HUES48 (cell line): Measurements from ENCODE around the gene ZCWPW1.

Experiments used
- H3K27ac ChIP-seq: one replicate; pipeline ENCODE4 v1.7.0; 2013; ENCODE audit warnings: low read depth, low read length, inconsistent platforms
- H3K27me3 ChIP-seq: 2 replicates; pipeline ENCODE4 v1.6.1; 2013; ENCODE audit warnings: mild to moderate bottlenecking, low read length; ENCODE audit not compliant: control insufficient read depth, insufficient read depth
- H3K36me3 ChIP-seq: 2 replicates; pipeline ENCODE4 v1.6.1; 2013; ENCODE audit warnings: low read length; ENCODE audit not compliant: control insufficient read depth, insufficient read depth
- H3K4me1 ChIP-seq: 2 replicates; pipeline ENCODE4 v1.6.1; 2013; ENCODE audit warnings: mild to moderate bottlenecking, low read length; ENCODE audit not compliant: control insufficient read depth, insufficient read depth
- H3K4me3 ChIP-seq: 2 replicates; pipeline ENCODE4 v1.5.1; 2013; ENCODE audit warnings: mild to moderate bottlenecking, low read depth, low read length
- H3K9ac ChIP-seq: 2 replicates; pipeline ENCODE4 v1.6.1; 2013; ENCODE audit warnings: mild to moderate bottlenecking, low read depth, low read length, moderate library complexity
- H3K9me3 ChIP-seq: 2 replicates; pipeline ENCODE4 v1.6.1; 2013; ENCODE audit warnings: low read length; ENCODE audit not compliant: control insufficient read depth, insufficient read depth

Gene ZCWPW1, protein sequence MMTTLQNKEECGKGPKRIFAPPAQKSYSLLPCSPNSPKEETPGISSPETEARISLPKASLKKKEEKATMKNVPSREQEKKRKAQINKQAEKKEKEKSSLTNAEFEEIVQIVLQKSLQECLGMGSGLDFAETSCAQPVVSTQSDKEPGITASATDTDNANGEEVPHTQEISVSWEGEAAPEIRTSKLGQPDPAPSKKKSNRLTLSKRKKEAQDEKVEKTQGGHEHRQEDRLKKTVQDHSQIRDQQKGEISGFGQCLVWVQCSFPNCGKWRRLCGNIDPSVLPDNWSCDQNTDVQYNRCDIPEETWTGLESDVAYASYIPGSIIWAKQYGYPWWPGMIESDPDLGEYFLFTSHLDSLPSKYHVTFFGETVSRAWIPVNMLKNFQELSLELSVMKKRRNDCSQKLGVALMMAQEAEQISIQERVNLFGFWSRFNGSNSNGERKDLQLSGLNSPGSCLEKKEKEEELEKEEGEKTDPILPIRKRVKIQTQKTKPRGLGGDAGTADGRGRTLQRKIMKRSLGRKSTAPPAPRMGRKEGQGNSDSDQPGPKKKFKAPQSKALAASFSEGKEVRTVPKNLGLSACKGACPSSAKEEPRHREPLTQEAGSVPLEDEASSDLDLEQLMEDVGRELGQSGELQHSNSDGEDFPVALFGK

DNA sequence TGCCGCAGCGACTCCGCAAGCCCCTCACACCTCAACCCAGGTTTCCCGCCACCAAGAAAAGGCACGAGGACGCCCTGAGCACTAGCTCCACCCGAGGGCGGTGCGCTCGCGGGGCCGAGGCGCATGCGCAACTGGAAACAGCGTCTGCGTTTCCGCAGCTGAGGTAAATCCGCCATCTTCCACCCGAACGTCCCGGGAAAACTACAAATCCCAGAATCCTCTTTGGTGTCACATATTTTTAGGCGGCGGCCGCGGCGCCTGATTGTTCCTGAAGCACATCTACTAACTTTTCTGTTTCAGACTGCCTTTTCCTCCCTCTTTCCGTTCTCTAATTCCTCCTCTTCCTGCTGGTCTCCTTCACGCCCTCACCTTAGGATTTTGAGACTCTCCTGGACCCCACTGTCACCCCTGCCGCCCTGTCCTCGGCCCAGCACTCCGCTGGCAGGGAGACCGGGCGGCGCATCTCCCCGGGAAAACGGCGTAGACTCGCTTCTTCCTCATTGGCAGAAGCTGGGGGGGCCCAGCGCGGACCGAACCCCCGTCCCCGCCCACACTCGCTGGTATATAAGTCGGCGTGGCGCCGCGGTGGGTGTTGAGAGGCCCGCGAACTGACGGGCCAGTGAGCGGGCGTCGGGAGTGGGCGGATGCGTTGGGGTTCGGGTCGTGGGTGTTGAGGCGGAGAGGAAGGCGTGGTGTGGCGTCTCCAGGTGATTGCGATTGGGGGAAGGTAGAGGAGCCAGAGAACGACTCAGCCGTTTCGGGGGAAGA, at the start of gene ZCWPW1:
ZCWPW1 (minus strand) TSS at position 505 of the 768 bp plus-strand sequence. CDS start 8,054 bp downstream, outside the sequence.
- H3K4me3 ChIP-seq = peak within 1 kb of the TSS; percentile 83
- peaks cover 7% of the 10 kb centered on the region for H3K27me3 ChIP-seq
- H3K9ac ChIP-seq = peak within 1 kb of the TSS; percentile 90
- H3K9me3 ChIP-seq = no peaks in the 10 kb centered on the region
- peaks cover 14% of the 10 kb centered on the region for H3K4me1 ChIP-seq
- H3K36me3 ChIP-seq = peaks cover 27% of the 10 kb centered on the region
- peak within 1 kb of the TSS; percentile 100 for H3K27ac ChIP-seq

DNA sequence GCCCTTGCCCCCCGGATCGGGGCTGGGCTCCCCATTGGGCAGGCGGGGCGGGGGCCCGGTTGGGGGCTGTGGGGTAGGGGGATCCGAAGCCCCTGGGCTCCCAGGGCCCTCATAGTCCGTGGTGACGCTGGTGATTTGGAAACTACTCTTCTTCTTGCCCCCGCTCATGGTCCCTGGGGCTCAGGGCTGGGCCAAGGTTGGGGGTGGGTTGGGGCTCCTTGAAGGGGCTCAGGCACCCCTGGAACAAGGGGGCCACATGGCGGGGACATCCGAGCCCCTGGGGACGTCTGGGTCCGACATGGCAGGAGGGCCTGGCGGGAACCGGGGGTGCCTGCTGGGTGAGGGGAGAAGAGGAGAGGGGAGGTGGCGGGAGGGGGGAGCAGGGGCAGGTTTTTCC, 49.4 kb upstream of the ZCWPW1 start:
- Histone ChIP-seq H3K9ac (no peak overlapping the region), H3K4me1 (peaks cover 7% of the 10 kb centered on the region; the same call in 1 of the 2 replicates), H3K27ac (no peak overlapping the region)

DNA sequence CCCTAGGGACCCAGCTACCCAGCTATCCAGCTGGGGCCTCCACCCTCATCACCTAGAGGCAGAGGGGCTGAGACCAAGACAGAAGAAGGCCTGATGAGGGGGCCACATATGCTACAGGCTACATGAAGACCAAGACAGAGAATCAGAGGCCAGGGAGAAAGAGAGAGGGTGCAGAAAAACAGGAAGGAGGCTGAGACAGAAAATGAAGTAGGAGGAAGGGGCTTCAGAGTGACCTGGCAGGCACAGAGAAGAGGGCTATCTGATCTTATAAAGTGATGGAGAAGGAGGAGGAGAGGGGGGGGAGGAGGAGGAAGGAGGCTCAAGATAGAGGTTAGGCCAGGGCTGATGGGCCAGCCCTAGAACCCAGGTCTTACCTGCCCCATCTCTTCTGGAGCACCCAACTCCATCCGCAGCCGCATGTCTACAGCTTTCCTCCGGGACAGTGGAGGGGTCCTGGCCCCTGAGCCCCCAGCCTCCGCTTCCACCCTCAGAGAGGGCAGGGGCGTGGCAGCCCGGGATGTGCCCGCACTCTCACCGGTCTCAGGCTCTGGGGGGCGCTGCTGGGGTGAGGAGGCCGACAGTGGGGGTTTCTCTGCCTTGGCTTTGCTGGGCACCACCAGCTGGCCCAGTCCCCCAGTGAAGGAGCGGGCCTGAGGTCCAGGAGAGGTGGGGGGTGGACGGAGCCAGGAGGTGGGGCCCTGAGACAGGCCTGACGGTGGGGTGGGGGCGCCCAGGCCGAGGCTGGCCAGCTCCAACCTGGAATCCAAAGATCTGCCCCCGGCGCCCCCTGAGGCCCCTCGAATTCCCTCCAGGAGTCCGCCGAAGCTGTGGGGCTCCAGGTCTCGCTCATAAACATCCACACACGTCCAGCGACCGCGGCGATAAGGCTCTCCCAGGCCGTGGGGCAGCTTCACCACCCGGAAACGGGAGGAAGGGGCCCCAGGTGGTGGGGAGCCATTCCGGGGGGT, 48.7 kb upstream of the ZCWPW1 start:
- Histone ChIP-seq H3K27me3 (no peaks in the 10 kb centered on the region), H3K36me3 (peaks cover 7% of the 10 kb centered on the region; the same call in 1 of the 2 replicates), H3K4me3 (no peak overlapping the region; the same call in 1 of the 2 replicates), H3K27ac (no peak overlapping the region), H3K9me3 (no peaks in the 10 kb centered on the region), H3K4me1 (peaks cover 7% of the 10 kb centered on the region; the same call in 1 of the 2 replicates), H3K9ac (no peak overlapping the region)

More for the DNA sequence above, 49.4 kb upstream of the ZCWPW1 start:
- Histone ChIP-seq H3K27me3 (no peaks in the 10 kb centered on the region), H3K4me3 (peak overlapping the region; percentile 96), H3K36me3 (peaks cover 7% of the 10 kb centered on the region; the same call in 1 of the 2 replicates), H3K9me3 (no peaks in the 10 kb centered on the region)

DNA sequence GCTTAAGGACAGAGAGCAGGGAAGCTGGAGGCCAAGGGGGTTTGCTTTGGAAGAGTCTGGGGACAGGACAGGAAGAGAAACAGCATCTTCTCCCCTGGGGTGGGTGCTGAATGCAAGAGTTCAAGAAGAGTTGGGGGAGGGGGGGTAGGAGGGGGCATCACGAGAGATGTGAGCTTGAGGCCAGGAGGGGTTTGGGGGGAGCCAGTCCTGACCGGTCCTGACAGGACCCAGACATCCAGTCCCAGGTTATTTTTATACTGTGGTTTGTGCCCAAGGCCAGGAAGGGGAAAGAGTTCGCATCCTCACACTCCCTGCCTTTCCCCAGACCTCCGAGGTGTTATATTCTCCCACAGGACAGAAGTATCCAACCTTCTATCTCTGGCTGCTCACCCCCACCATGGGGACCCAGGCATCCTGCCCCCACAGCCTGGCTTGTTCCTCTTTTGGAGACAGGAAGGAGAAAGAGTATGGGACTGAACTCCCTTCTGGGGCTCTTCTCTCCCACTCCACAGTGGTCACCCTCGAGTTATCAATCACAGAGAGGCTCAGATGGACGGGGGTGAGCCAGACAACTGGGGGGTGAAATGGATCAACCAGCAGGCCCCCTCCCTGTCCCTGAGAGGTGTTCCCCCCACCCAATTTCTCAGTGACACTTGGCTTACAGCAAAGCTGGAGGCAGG, 47.7 kb upstream of the ZCWPW1 start:
- H3K27me3 ChIP-seq = no peaks in the 10 kb centered on the region
- H3K27ac ChIP-seq = no peak overlapping the region
- H3K4me3 ChIP-seq = no peak overlapping the region
- H3K4me1 ChIP-seq = peaks cover 10% of the 10 kb centered on the region; the same call in 1 of the 2 replicates
- H3K9me3 ChIP-seq = no peaks in the 10 kb centered on the region
- H3K36me3 ChIP-seq = peaks cover 7% of the 10 kb centered on the region; the same call in 1 of the 2 replicates
- H3K9ac ChIP-seq = no peak overlapping the region

DNA sequence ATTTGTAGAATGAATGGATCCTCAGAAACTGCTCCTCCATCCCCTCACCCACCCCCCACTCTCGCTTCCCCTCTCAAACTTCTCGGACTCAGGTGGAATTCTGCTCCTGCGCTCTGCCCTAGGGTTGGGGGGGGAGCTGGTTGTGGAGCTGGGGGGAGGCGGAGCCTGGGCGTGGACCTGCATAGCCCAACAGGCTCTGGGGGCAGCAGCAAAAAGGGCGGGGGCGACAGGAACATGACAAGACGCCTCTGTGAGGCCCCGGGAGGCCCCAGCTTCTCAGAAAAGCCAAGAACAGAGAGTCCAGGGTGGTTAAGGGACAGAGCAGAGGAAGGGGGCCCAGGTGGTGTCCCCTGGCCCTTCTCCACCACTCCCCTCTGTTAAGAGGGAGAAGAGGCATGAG, 47.0 kb upstream of the ZCWPW1 start:
- no peak overlapping the region for H3K9ac ChIP-seq
- no peak overlapping the region; the same call in 1 of the 2 replicates for H3K4me3 ChIP-seq
- no peaks in the 10 kb centered on the region for H3K9me3 ChIP-seq
- H3K36me3 ChIP-seq = peaks cover 10% of the 10 kb centered on the region; the same call in 1 of the 2 replicates
- H3K27me3 ChIP-seq = no peaks in the 10 kb centered on the region
- H3K27ac ChIP-seq = no peak overlapping the region
- H3K4me1 ChIP-seq = peaks cover 10% of the 10 kb centered on the region; the same call in 1 of the 2 replicates

DNA sequence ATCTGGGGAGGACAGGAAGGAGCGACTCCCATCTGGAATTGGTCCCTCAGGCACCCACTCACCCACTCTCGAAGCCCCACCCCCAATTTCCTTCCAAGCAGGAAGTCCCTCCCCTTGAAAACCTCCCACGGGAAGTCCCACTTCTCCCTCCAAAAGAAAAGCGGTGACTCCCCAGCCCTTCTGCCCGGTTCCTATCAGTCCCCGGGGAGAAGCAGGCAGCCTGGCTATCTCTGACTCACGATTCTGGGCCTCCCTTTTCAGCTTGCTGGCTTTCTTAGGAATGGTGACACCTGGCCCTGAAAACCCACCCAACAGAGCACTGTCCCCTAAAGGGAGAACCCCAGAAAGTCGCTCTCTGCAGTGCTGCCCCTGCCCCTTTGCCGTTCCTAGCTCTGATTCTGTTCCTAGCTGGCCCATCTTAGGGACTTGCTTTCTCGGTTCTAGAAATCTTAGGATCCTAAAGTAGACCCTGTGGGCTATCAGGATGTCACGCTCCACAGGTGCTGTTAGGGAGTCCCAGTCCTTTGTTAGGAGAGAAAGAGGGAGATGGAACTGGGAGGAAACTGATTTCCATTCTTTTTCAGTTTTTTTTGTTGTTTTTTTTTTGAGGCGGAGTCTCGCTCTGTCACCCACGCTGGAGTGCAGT, 44.5 kb upstream of the ZCWPW1 start:
- H3K9ac ChIP-seq = no peak overlapping the region

DNA sequence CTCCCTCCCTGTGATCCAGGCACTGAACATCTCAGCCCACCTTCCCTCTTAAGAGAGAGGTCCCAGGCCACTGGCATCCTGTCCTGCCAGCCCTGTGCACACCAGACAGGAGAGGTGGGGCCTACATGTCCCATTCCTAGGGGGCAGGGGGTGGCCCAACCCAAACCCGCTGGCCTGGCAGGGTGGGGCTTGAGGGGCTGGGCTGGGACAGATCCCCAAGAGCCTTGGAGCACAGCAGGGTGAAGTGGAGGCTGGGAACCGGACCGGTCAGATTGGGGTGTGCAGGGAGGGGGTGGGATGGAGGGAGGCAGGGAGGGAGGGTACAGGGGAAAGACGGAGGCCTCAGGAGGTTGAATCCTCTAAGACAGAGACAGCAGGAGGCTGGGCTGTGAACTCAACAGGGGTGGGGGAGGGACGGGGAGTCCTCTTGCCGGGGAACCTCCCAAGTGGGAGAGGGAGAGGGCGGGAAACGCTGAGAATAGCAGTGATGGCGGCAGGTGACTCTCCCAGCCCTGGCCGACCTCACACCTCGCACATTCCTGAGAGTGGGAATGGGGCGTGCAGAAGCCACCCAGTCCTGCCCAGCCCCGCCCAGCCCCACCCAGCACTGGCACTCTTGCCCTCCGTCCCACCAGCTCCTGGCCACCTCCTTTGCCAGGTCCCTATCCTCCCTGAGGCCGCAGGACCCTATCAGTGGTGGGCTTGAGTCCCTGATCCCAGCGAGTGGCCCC, 43.8 kb upstream of the ZCWPW1 start:
- Histone ChIP-seq H3K4me1 (peaks cover 14% of the 10 kb centered on the region), H3K9me3 (no peaks in the 10 kb centered on the region), H3K27me3 (no peaks in the 10 kb centered on the region), H3K9ac (no peak overlapping the region), H3K27ac (no peak overlapping the region), H3K36me3 (peaks cover 10% of the 10 kb centered on the region; the same call in 1 of the 2 replicates), H3K4me3 (no peak overlapping the region)

More for the DNA sequence above, 44.5 kb upstream of the ZCWPW1 start:
- Histone ChIP-seq H3K36me3 (peaks cover 10% of the 10 kb centered on the region; the same call in 1 of the 2 replicates), H3K27me3 (no peaks in the 10 kb centered on the region), H3K4me3 (no peak overlapping the region), H3K27ac (peak overlapping the region; percentile 47), H3K4me1 (peaks cover 14% of the 10 kb centered on the region), H3K9me3 (no peaks in the 10 kb centered on the region)

DNA sequence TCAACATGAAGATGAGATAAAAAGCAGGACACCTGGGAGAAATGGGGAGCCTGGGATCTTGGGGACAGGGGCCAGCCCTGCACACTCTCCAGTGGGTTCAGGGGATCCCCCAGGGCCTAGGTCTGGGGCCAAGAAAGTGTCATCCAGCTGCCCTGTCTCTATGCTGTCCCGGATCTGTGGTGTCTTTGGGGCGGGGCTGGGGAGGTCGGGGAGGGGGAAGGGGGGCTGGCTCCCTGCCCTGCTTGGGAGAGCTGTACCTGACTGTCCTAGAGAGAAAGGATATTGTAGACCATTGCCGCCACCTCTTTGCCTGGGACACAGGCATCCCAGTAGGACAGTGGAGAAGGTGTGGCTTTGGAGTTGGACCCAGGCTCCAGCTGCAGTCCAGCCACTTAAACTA, 42.5 kb upstream of the ZCWPW1 start:
- H3K9ac ChIP-seq = no peak overlapping the region
- peaks cover 10% of the 10 kb centered on the region; the same call in 1 of the 2 replicates for H3K36me3 ChIP-seq
- H3K4me3 ChIP-seq = no peak overlapping the region
- H3K27me3 ChIP-seq = no peaks in the 10 kb centered on the region
- no peak overlapping the region for H3K27ac ChIP-seq
- no peaks in the 10 kb centered on the region for H3K9me3 ChIP-seq
- peaks cover 11% of the 10 kb centered on the region for H3K4me1 ChIP-seq
